ENCODE measurements around the gene PHLDA3. TPM values are rescaled to one million over a fixed set of nuclear protein-coding genes. Genes with fewer than 3 reads are reported as not detected.

PHLDA3 gene
- total RNA-seq, 1 experiment from 2014 or later: 22.1 TPM

- BruUV-seq (replicated peaks): TSS peak; percentile 67
Observed at GRCh38 chr1:201507360-201507675, 38.3 kb upstream of the PHLDA3 start.

GRCh38 chr1:201506557-201507359, 37.8 kb upstream of the PHLDA3 start, which contains the start of gene CSRP1:
CSRP1 (minus strand) TSS chr1:201507123; CDS start chr1:201496303, 10,820 bp downstream.
- Histone ChIP-seq H3K9ac (ENCODE audit: low read length) (peak within 1 kb of the TSS; percentile 77), H3K4me3 (replicated peaks in 1 of 2; ENCODE audit: low read depth in 1 of 2, low read length in 2 of 2) (peak within 1 kb of the TSS; percentile 64 to 73), H3K9me3 (ENCODE audit: control insufficient read depth in 1 of 2, insufficient read depth in 1 of 2, low read depth in 1 of 2, low read length in 2 of 2) (no peaks in the 10 kb centered on the region), H2AFZ (ENCODE audit: low read depth, low read length, poor library complexity, severe bottlenecking) (no peak within 1 kb of the TSS), H3K36me3 (ENCODE audit: control insufficient read depth in 1 of 2, insufficient read depth in 2 of 2, low read length in 2 of 2) (no peaks in the 10 kb centered on the region), H3K79me2 (ENCODE audit: insufficient read depth, low read length) (peaks cover 3% of the 10 kb centered on the region; the same call in 1 of the 2 replicates), H4K20me1 (ENCODE audit: insufficient read depth) (no peaks in the 10 kb centered on the region), H3K9me2 (ENCODE audit: insufficient read depth) (no peaks in the 10 kb centered on the region), H3K4me1 (ENCODE audit: control insufficient read depth in 1 of 2, insufficient read depth in 2 of 2, low read length in 2 of 2) (peaks cover 11 to 27% of the 10 kb centered on the region in 2 experiments), H3K4me2 (ENCODE audit: low read length) (peak within 1 kb of the TSS; percentile 80), H3K27ac (ENCODE audit: low read depth, low read length) (peak within 1 kb of the TSS; percentile 64), H3K27me3 (ENCODE audit: insufficient read depth, low read length) (no peaks in the 10 kb centered on the region)
- ATAC-seq: peak; percentile 95
- ChIA-PET CTCF (interaction anchor here (1.4 to 1.9 kb wide), 2 partner anchors 9 to 26 kb away, joined by 4 to 13 read pairs; no protein-coding TSS in a partner anchor), RAD21 (ENCODE audit: low non-redundant PET in 1 of 2, low total read pairs in 2 of 2, uncharacterized antibody in 2 of 2, unreplicated experiment in 2 of 2) (interaction anchor here in 1 of 2 experiments (1.4 kb wide), 1 partner anchor 59 kb away, joined by 4 read pairs; no protein-coding TSS in a partner anchor), POLR2A (interaction anchor here (0.7 to 2.6 kb wide), 4 partner anchors 9 to 503 kb away, joined by 3 to 8 read pairs (median 4); partner anchors contain the start of gene ELF3)
- intact Hi-C loops (cut with micrococcal nuclease): loop anchor here (2.0 kb wide), 1 partner anchor 18 kb away; no protein-coding TSS in a partner anchor
- BruUV-seq (replicated peaks): no TSS peak
- peak; percentile 71 for DNase-seq (ENCODE audit: low read depth, low spot score)
- TF ChIP-seq CTCF (IDR thresholded peaks at IDR 0.05 in 2 of 3, conservative IDR thresholded peaks at IDR 0.05 in 1 of 3; ENCODE audit: borderline replicate concordance in 1 of 3, insufficient read depth in 1 of 3, low read depth in 2 of 3, low read length in 2 of 3): no peak
- no peak for TF ChIP-seq FOSL1 (IDR thresholded peaks at IDR 0.05; ENCODE audit: low read depth)
- TF ChIP-seq, protein P1, sequence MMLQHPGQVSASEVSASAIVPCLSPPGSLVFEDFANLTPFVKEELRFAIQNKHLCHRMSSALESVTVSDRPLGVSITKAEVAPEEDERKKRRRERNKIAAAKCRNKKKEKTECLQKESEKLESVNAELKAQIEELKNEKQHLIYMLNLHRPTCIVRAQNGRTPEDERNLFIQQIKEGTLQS (IDR thresholded peaks at IDR 0.05): no peak
- TF ChIP-seq ZBTB33 (IDR thresholded peaks at IDR 0.05; ENCODE audit: extremely low read depth, insufficient replicate concordance, low read length): no peak
- TF ChIP-seq SIN3A (IDR thresholded peaks at IDR 0.05; ENCODE audit: low read depth): peak; percentile 89
- no peak for TF ChIP-seq EZH2phosphoT487 (IDR thresholded peaks at IDR 0.05; ENCODE audit: borderline replicate concordance)
- no peak for TF ChIP-seq EZH2 (IDR thresholded peaks at IDR 0.05)
- peak; percentile 92 for TF ChIP-seq MAX (IDR thresholded peaks at IDR 0.05)
- TF ChIP-seq SRF (IDR thresholded peaks at IDR 0.05; ENCODE audit: low read depth): no peak
- no peak for TF ChIP-seq ZNF274 (IDR thresholded peaks at IDR 0.05; ENCODE audit: low read depth, low read length)
- peak; percentile 78 for TF ChIP-seq YY1 (IDR thresholded peaks at IDR 0.05; ENCODE audit: extremely low read depth, insufficient replicate concordance, low read depth, low read length)
- TF ChIP-seq RAD21 (IDR thresholded peaks at IDR 0.05; ENCODE audit: low read depth): peak; percentile 18

More at GRCh38 chr1:201507360-201507675, 38.3 kb upstream of the PHLDA3 start:
- POLR2A ChIA-PET: interaction anchor here (0.7 to 2.6 kb wide), 3 partner anchors 27 to 503 kb away, joined by 3 to 8 read pairs (median 3); partner anchors contain the start of gene ELF3
- peaks cover 11 to 31% of the 10 kb centered on the region in 2 experiments for H3K4me1 ChIP-seq (ENCODE audit: control insufficient read depth in 1 of 2, insufficient read depth in 2 of 2, low read length in 2 of 2)
- peak overlapping the region; percentile 64 to 73 for H3K4me3 ChIP-seq (replicated peaks in 1 of 2; ENCODE audit: low read depth in 1 of 2, low read length in 2 of 2)
- H3K79me2 ChIP-seq (ENCODE audit: insufficient read depth, low read length): peaks cover 3% of the 10 kb centered on the region; the same call in 1 of the 2 replicates
- no peaks in the 10 kb centered on the region for H3K9me2 ChIP-seq (ENCODE audit: insufficient read depth)
- TF ChIP-seq CBX3 (IDR thresholded peaks at IDR 0.05; ENCODE audit: low read depth) (no peak), ZFX (IDR thresholded peaks at IDR 0.05) (peak; percentile 61)
- H3K9ac ChIP-seq (ENCODE audit: low read length): peak overlapping the region; percentile 77
- RAD21 ChIA-PET (ENCODE audit: low non-redundant PET in 1 of 2, low total read pairs in 2 of 2, uncharacterized antibody in 2 of 2, unreplicated experiment in 2 of 2): interaction anchor here in 1 of 2 experiments (1.4 kb wide), 1 partner anchor 59 kb away, joined by 4 read pairs; no protein-coding TSS in a partner anchor
- no peaks in the 10 kb centered on the region for H3K9me3 ChIP-seq (ENCODE audit: control insufficient read depth in 1 of 2, insufficient read depth in 1 of 2, low read depth in 1 of 2, low read length in 2 of 2)
- intact Hi-C loops (cut with micrococcal nuclease): loop anchor here (2.0 kb wide), 1 partner anchor 19 kb away; no protein-coding TSS in a partner anchor
- no peak overlapping the region for H2AFZ ChIP-seq (ENCODE audit: low read depth, low read length, poor library complexity, severe bottlenecking)
- CTCF ChIA-PET: interaction anchor here (1.4 to 1.9 kb wide), 2 partner anchors 8 to 26 kb away, joined by 4 to 13 read pairs; no protein-coding TSS in a partner anchor
- peak overlapping the region; percentile 64 for H3K27ac ChIP-seq (ENCODE audit: low read depth, low read length)
- H4K20me1 ChIP-seq (ENCODE audit: insufficient read depth): no peaks in the 10 kb centered on the region
- no peak for DNase-seq (ENCODE audit: low read depth, low spot score)
- H3K4me2 ChIP-seq (ENCODE audit: low read length): peak overlapping the region; percentile 80
- ATAC-seq: peak; percentile 31
- no peaks in the 10 kb centered on the region for H3K27me3 ChIP-seq (ENCODE audit: insufficient read depth, low read length)
- no peaks in the 10 kb centered on the region for H3K36me3 ChIP-seq (ENCODE audit: control insufficient read depth in 1 of 2, insufficient read depth in 2 of 2, low read length in 2 of 2)
